Aorta (tissue), 5 donors: Measurements from ENCODE around the gene MMAB. TPM values are rescaled to one million over a fixed set of nuclear protein-coding genes. Genes with fewer than 3 reads are reported as not detected.

Experiments
- ATAC-seq: fragments of 200-7000 bp; cut with Tn5 transposase; one replicate; pipeline ENCODE4 v1.9.1; 2022; ENCODE audit warnings: moderate library complexity; ENCODE audit not compliant: low FRiP score
- DNase-seq, 2 donors: peaks; one replicate each; pipeline ENCODE4 v3.0.0-alpha.2; 2020
- H3K27ac ChIP-seq, 2 donors: one replicate each; pipeline ENCODE4 v1.5.1; 2013; ENCODE audit warnings: low read length in 2 of 2, mild to moderate bottlenecking in 2 of 2, moderate library complexity in 2 of 2, control low read depth in 1 of 2, inconsistent platforms in 1 of 2, low read depth in 1 of 2
- H3K27me3 ChIP-seq, 2 donors: one replicate each; pipeline ENCODE4 v1.6.1; 2013; ENCODE audit warnings: control low read depth in 1 of 2, low read length in 1 of 2, mild to moderate bottlenecking in 1 of 2, moderate library complexity in 1 of 2; ENCODE audit not compliant: insufficient read depth in 2 of 2, control insufficient read depth in 1 of 2
- H3K36me3 ChIP-seq, 2 donors: one replicate each; pipeline ENCODE4 v1.6.1; 2013; ENCODE audit warnings: control low read depth in 1 of 2, low read length in 1 of 2, mild to moderate bottlenecking in 1 of 2; ENCODE audit not compliant: insufficient read depth in 2 of 2, control insufficient read depth in 1 of 2
- H3K4me1 ChIP-seq, 2 donors: one replicate each; pipeline ENCODE4 v1.6.1; 2013; ENCODE audit warnings: low read length in 2 of 2, control low read depth in 1 of 2, mild to moderate bottlenecking in 1 of 2, moderate library complexity in 1 of 2; ENCODE audit not compliant: insufficient read depth in 2 of 2, control insufficient read depth in 1 of 2
- H3K4me3 ChIP-seq, 2 donors: one replicate each; pipeline ENCODE4 v1.5.1; 2013; ENCODE audit warnings: low read length in 2 of 2, control low read depth in 1 of 2, mild to moderate bottlenecking in 1 of 2
- H3K9me3 ChIP-seq: one replicate; pipeline ENCODE4 v1.6.1; 2013; ENCODE audit warnings: mild to moderate bottlenecking, low read length; ENCODE audit not compliant: control insufficient read depth
- WGBS, 2 donors: extraction: QIAGEN DNeasy Blood & Tissue Kit; methylation state at CpG; one replicate each; pipeline ENCODE4 v1.1.7; 2013; 5-methylcytosine and 5-hydroxymethylcytosine counted together
- intact Hi-C, 2 donors: fragments of 100-400 bp; cut with DNase I; formaldehyde crosslinking; loops; one replicate each; pipeline versions ENCODE4 v1.14.2 to v1.15.0; 2022
- polyA plus RNA-seq, 2 donors: library from polyadenylated mRNA; stranded (reverse); fragments of 200-250 nt; gene quantifications; one replicate each; pipeline ENCODE4 v1.2.3, GENCODE V29; 2013
- total RNA-seq, 2 donors: library from RNA; stranded (reverse); fragmentation: NEBNext Ultra II Directional; extraction: Animal tissue kit (Norgen Biotek cat#: 25700); gene quantifications; one replicate each; pipeline ENCODE4 v1.2.1, GENCODE V29; 2021
- donor health status: healthy with polysubstance abuse.
- donor health status: Bipolar disorder and iron deficiency.
- donor health status: DM: no; HTN: no; CAD: no.
- donor health status: DM: no; HTN: no; CAD: no.
- donor health status: DM: yes; HTN: yes; CAD: no.

MMAB gene
- total and polyA plus RNA-seq, 4 donors, result 17.8 to 32.8 (median 28.7) TPM

DNA sequence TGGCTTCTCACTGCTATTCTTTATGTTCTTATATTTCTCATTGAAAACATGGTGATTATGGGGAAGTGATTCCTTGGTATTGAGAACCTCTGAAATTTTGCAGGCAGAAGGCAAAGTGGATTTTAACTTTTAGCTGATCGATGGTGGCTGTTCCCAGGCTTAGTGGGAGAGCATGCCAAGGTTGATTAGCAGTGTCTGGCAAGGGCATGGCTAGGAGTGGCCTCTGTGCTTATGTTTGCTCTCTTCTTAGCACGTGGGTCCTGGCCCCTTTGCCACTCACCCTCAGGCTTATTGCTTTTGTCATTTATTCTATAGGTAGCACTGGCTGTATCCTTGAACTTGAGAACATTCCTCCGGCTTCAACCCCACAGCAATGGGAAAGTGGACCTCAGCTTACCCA lies 2.4 kb upstream of the MMAB start:
- Histone ChIP-seq H3K27ac (no peak overlapping the region), H3K9me3 (no peaks in the 10 kb centered on the region), H3K27me3 (no peaks in the 10 kb centered on the region), H3K4me1 (peaks cover 0 to 3% of the 10 kb centered on the region in 2 donors), H3K36me3 (peaks cover 4% of the 10 kb centered on the region in 2 donors), H3K4me3 (no peak overlapping the region)
- DNase-seq (no peak), ATAC-seq (no peak)
- intact Hi-C loops, result no loop called here
- WGBS, 2 donors, result 88 to 91% methylated on average over 3 of the region's 3 CpGs

DNA sequence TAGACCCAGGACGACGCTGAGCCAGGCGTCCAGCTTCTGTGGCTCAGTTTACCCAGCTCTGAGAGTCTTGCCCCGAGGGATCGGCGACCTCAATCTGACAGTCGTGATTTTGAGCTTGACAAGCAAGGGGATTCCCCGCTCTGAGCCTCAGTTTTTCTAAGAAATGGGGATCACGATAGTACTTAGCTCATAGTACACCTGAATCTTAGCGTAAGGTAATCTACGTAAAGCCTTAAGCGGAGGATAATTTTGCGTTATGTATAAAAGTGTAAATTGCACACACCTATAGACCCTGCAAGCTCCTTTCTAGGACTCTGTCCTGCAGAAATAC lies 575 bp upstream of the MMAB start:
- Histone ChIP-seq H3K36me3 (peaks cover 2 to 4% of the 10 kb centered on the region in 2 donors), H3K27ac (no peak overlapping the region), H3K9me3 (no peaks in the 10 kb centered on the region), H3K4me3 (peak overlapping the region; percentile 86 to 92), H3K27me3 (no peaks in the 10 kb centered on the region), H3K4me1 (peaks cover 0 to 3% of the 10 kb centered on the region in 2 donors)
- WGBS, 2 donors, result 1% methylated on average over 13 of the region's 13 CpGs
- DNase-seq, result no peak
- ATAC-seq, result no peak
- intact Hi-C loops, result no loop called here

DNA sequence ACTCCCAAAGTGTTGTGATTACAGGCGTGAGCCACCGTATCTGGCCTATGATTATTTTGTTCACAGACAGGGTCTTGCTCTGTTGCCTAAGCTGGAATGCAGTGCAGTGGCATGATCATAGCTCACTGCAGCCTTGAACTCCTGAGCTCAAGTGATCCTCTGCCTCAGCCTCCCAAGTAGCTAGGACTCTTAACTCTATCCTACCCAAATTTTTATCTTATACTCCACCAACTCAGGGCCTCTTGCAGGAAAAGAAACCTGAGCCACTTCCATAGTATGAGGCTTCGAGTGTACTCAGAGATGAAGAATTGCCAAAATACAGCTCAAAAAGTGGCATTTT lies 828 bp downstream of the MMAB start:
- Histone ChIP-seq H3K9me3 (no peaks in the 10 kb centered on the region), H3K36me3 (peaks cover 0 to 4% of the 10 kb centered on the region in 2 donors), H3K27ac (no peak overlapping the region), H3K27me3 (no peaks in the 10 kb centered on the region), H3K4me1 (peaks cover 0 to 3% of the 10 kb centered on the region in 2 donors), H3K4me3 (peak overlapping the region in 1 of 2 donors; percentile 47)
- WGBS, 2 donors, result 49 to 56% methylated on average over 3 of the region's 3 CpGs
- intact Hi-C loops, result no loop called here
- peak in 1 of 2 donors; percentile 2 for DNase-seq
- ATAC-seq, result no peak

DNA sequence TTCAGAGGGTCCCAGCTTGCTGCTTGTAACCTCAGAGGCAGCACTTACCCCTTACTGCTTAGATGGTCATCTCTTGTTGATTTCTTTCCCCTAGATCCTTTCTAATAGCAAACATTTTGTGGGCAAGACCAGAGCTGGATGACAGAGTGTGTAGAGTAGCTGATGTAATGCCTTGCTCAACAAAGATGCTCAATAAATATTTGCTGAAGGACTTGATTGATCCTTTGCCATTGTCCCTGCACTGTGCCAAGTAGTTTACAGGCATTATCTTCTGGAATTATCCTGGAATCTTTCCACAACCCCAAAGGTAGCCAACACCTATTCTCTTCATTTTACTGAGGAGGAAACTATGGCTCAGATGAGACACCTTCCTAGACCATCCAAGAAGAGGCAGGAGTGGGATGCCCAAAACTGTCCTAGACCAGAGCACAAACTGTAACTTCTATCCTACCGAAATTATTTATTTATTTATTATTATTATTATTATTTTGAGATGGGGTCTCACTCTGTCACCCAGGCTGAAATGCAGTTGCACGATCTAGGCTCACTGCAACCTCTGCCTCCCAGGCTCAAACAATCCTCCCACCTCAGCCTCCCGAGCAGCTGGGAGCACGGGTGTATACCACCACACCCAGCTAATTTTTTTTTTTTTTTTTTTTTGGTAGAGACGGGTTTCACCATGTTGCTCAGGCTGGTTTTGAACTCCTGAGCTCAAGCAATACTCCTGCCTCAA lies 1.4 kb downstream of the MMAB start:
- intact Hi-C loops, result no loop called here
- WGBS, 2 donors, result 73 to 86% methylated on average over 5 of the region's 5 CpGs
- H3K36me3 ChIP-seq, result peaks cover 0 to 6% of the 10 kb centered on the region in 2 donors

DNA sequence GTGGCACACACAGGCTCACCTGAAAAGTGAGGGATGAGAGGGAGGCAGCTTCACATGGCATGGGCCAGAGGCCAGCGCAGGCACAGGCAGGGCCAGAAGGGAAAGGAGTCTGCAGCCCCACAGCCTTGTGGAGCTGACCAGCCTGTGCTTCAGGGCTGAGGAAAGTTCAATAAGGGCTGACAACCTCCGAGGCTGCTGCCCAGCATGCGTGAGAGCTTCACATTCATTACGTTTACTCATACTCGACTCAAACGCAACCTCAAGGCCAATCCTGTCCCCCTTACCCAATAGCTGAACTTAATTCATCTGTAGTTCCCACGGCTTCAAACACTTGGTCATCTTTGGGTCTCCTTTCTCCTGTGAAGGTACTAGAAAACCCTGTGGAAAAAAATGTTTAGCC lies 4.8 kb downstream of the MMAB start:
- Histone ChIP-seq H3K27ac (no peak overlapping the region), H3K4me1 (no peaks in the 10 kb centered on the region), H3K36me3 (peaks cover 0 to 8% of the 10 kb centered on the region in 2 donors), H3K4me3 (no peak overlapping the region), H3K9me3 (no peaks in the 10 kb centered on the region), H3K27me3 (no peaks in the 10 kb centered on the region)
- WGBS, 2 donors, result 83 to 90% methylated on average over 7 of the region's 7 CpGs
- peak in 1 of 2 donors; percentile 14 for DNase-seq
- intact Hi-C loops, result no loop called here
- ATAC-seq, result no peak

More for the DNA sequence above, 1.4 kb downstream of the MMAB start:
- Histone ChIP-seq H3K27me3 (no peaks in the 10 kb centered on the region), H3K4me1 (peaks cover 0 to 3% of the 10 kb centered on the region in 2 donors), H3K4me3 (no peak overlapping the region), H3K27ac (no peak overlapping the region), H3K9me3 (no peaks in the 10 kb centered on the region)
- no peak for ATAC-seq
- DNase-seq, result peak in 1 of 2 donors; percentile 9

DNA sequence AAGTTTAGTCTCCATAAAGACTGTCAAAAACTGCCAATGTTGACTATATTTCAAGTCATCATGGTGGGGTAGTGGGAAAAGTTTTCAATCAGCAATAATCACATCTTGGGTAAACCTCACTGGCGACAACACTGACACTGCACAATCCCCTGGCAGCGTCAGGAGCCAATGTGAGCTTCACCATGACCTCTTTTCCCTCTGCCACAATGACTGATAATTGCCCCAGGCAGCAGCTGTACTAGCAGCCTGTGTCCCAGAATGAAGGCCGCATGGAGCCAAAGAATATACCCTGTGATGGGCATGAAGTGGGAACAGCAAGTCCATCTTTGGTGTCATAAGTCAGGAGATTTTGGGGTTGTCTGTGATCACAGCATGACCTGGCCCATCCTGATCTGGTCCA lies 5.3 kb downstream of the MMAB start:
- Histone ChIP-seq H3K4me3 (no peak overlapping the region), H3K27ac (no peak overlapping the region), H3K36me3 (peaks cover 0 to 8% of the 10 kb centered on the region in 2 donors), H3K27me3 (no peaks in the 10 kb centered on the region), H3K4me1 (no peaks in the 10 kb centered on the region), H3K9me3 (no peaks in the 10 kb centered on the region)
- 84 to 89% methylated on average over 3 of the region's 3 CpGs for WGBS, 2 donors
- no peak for ATAC-seq
- intact Hi-C loops, result no loop called here
- peak in 1 of 2 donors; percentile 4 for DNase-seq

DNA sequence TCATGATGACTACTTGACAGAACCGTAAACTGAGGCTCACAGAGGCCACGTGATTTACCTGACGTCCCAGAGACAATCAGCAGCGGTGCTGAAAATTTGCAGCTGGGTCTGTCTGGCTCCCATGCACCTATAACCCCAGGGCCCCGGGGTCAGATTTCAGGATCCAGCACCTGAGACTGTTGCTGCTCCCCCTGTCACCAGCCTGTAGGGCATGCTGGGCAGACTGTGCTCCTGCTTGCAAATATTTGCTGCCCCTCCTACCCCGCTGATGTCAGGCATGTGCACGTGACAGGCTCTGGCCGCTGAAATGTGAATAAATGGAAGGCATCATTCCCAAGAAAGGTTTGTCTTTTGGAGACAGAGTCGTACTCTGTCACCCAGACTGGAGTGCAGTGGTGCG lies 6.0 kb downstream of the MMAB start:
- peak in 1 of 2 donors; percentile 26 for DNase-seq
- no peaks in the 10 kb centered on the region for H3K27me3 ChIP-seq
- ATAC-seq, result no peak
- H3K4me3 ChIP-seq, result no peak overlapping the region
- intact Hi-C loops, result no loop called here
- no peaks in the 10 kb centered on the region for H3K9me3 ChIP-seq
- peaks cover 0 to 8% of the 10 kb centered on the region in 2 donors for H3K36me3 ChIP-seq
- H3K27ac ChIP-seq, result no peak overlapping the region
- 89 to 91% methylated on average over 10 of the region's 10 CpGs for WGBS, 2 donors
- H3K4me1 ChIP-seq, result no peaks in the 10 kb centered on the region

DNA sequence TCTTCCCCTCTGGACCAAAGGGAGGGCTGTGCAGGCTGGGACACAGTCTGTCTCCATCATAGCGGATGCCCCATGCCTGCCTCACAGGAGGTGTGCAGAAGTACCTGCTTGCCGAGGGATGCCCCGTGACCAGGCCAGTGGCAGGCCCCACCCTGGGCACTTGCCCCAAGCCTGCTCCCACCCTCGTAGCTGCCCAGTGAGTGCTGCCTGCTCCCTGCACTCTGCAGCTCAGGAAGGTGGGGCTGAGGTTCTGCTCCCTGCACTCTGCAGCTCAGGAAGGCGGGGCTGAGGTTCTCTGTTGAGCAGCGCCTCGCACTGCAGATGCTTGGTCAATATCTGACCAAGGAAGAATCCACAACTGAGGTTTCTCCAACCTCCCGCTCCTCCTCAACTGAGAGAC lies 6.9 kb downstream of the MMAB start:
- Histone ChIP-seq H3K27me3 (no peaks in the 10 kb centered on the region), H3K36me3 (peaks cover 0 to 8% of the 10 kb centered on the region in 2 donors), H3K4me3 (no peak overlapping the region), H3K9me3 (no peaks in the 10 kb centered on the region), H3K4me1 (no peaks in the 10 kb centered on the region), H3K27ac (no peak overlapping the region)
- 91 to 92% methylated on average over 8 of the region's 8 CpGs for WGBS, 2 donors
- intact Hi-C loops, result no loop called here
- ATAC-seq (no peak), DNase-seq (peak in 1 of 2 donors; percentile 20)
